Measurements from ENCODE around the gene AKT1. TPM values are rescaled to one million over a fixed set of nuclear protein-coding genes. Genes with fewer than 3 reads are reported as not detected.

Gene AKT1
- polyA plus RNA-seq, 3 donors from 2014 or later, result 14.8 to 23.3 (median 21.3) TPM

DNA sequence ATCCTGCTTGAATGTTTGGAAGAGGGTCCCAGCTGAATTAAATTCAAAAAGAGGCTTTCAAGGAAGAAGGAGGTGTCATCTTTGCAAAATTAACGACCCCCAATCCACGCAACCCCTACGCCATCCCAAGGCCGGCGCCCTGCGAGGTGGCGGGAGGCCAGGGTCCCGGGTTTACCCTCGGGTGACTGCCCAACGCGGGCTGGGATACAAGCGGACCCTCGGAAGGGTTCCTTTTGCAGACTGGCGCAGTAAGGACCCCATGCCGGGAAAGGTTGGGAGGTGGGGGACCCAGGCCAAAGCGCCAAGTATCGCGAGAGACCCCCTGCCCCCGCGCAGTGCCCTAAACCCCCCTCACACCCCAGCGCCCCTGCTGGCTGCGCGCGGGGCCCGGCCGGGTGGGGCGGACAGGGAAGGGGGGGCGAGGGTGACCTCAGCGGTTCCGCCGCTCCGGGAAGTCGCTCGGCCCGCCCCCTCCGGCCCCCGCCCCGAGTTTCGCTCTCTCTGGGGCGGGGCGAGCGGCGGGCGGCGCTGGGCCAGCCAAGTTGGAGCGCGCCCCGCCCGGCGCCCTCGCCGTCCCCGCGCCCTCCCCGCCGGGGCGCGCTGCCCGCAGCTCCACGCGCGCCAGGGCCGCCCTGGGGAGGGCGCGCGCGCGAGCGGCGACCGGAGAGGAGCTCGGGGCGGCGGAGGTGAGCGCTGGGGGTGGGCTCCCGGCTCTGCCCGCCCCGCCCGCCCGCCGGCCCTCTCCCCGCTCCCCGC lies 4.6 kb upstream of the AKT1 start:
- peak overlapping the region; percentile 64 to 88 (median 76) for H3K27ac Mint-ChIP-seq
- peak overlapping the region; percentile 66 to 77 (median 70) for H3K4me3 Mint-ChIP-seq
- no peaks in the 10 kb centered on the region for H3K9me3 Mint-ChIP-seq
- peaks cover 2 to 8% (median 4%) of the 10 kb centered on the region in 3 donors for H3K27me3 Mint-ChIP-seq (ENCODE audit: low read depth in 3 of 3)
- no peaks in the 10 kb centered on the region for H3K36me3 Mint-ChIP-seq
- peak; percentile 80 to 85 (median 84) for DNase-seq
- peaks cover 12 to 20% of the 10 kb centered on the region in 2 donors for H3K4me1 Mint-ChIP-seq

DNA sequence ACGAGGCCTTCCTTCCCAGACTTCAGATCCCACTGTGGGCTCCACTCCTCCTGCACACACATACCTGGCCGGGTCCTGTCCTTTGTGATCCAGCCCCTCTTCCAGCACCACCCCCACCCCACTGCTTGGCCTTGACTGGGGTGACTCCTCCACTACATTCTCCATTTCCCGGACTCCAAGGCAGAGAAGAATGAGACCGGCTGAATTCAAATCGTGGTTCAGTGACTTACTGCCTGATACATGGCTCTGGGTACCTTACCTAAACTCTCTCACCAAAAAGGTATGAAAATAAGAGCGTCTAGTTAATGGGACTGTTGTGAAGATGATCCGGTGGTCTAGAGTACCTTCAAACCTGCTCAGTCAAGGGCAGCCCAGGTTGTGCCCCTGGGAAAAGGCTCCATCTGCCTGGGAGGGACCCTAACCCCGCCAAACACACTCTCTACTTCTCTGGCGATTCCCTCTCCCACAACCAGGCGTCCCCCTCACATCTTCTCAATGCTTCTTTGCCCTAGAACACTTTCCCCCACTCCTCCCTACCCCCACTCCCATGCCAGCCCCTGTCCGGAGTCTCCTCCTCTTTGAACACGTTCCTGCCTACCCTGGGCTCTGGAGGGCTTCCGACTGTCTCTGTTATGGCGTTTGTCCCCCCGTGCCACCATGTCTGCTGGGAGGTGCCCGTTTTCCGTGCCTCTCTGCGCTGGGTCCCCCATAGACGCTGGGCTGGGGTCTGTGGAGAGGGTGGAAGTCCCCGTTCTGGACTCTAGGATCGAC lies 3.9 kb upstream of the AKT1 start:
- peaks cover 15 to 24% of the 10 kb centered on the region in 2 donors for H3K4me1 Mint-ChIP-seq
- peak overlapping the region; percentile 64 to 88 (median 76) for H3K27ac Mint-ChIP-seq
- DNase-seq, result peak in 1 of 3 donors; percentile 17
- H3K4me3 Mint-ChIP-seq, result peak overlapping the region; percentile 66 to 77 (median 70)
- no peaks in the 10 kb centered on the region for H3K36me3 Mint-ChIP-seq
- peaks cover 2 to 11% (median 4%) of the 10 kb centered on the region in 3 donors for H3K27me3 Mint-ChIP-seq (ENCODE audit: low read depth in 3 of 3)
- H3K9me3 Mint-ChIP-seq, result no peaks in the 10 kb centered on the region

DNA sequence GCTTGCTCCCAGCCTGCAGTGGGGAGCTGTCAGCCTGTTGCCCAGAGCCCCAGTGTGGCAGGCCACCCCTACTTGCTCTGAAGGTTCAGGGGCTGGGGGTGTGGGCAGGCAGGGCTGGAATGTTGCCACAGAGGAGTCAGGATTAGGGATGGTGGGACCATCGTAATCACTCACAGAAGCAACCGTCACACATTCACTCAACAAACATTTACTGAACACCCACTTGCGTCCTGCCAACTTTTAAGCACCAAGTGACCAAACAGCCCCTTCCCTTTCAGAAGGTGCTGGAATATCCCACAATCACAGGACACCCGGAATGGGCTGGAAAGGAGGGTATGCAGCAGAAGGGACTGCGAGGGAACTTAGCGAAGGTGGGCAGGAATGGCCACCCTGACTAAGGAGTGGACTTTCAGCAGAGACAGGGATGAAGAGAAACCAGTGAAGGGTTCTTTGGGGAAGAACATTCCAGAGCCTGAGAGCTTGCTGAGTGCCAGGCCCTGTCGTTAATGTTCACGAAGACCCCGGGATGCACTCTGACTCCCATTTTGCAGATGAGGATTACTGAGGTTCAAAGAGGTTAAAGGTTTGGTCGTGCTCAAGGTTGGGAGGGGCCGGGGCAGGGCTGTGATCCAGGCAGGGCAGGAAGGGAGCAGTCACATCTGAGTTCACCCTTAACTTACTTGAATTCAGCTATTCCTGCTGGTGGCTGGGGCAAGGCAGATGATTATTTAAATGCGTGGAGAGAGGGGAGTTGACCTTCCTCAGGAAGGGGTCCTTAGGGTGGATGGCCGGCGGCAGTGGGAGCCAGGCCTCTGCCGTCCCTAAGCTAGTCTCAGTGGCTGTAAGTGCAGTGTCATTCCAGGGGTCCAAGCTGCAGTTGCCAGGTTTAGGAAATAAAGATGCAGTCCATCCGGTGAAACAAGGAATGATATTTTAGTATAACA lies 3.0 kb upstream of the AKT1 start:
- peak overlapping the region; percentile 66 to 77 (median 70) for H3K4me3 Mint-ChIP-seq
- peaks cover 24 to 33% of the 10 kb centered on the region in 2 donors for H3K4me1 Mint-ChIP-seq
- H3K36me3 Mint-ChIP-seq, result no peaks in the 10 kb centered on the region
- no peak for DNase-seq
- peak overlapping the region; percentile 64 to 88 (median 76) for H3K27ac Mint-ChIP-seq
- H3K9me3 Mint-ChIP-seq, result no peaks in the 10 kb centered on the region
- peaks cover 2 to 11% (median 4%) of the 10 kb centered on the region in 3 donors for H3K27me3 Mint-ChIP-seq (ENCODE audit: low read depth in 3 of 3)

DNA sequence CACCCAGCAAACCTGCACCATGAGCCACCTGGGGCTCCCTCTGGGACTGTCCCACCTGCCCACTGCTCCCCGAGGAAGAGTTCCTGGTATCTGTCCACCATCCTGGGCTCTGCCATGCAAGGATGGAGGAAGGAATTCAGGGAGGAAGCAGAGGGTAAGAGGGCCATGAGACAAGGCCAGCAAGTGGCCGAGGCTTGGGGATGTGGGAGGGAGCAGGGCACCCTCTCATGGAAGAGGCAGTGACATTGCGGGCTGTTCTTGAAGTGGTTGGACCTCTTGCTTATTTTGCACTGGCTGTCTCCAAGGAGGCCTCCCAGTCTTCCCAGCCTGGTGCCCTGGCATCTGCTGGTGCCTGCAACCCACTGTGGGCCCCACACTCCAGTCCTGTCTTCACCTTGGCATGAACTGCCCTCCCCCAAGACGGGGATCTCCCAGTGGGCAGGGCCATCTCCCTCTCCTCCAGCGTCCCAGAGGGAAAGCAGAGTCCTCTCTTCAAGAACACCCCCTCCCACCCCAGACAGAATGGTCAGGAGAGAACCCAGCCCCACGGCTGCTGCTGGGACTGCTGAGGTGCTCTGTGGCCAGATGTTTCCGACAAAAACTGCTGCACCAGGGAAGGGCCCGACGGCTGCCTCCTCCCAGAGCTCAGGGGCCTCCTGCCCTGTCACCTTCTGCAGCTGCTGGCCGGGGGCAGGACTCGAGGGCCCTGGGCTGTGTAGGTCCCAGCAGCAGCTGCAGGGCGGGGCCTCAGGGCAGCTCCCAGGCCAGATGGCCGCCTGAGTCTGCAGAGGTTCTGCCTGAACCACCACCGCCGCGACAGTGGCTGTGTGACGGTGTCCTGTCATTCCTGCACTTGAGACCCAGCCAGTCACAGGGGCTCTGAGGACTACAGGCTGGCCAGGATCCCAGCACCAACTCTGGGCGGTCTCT lies 1.8 kb upstream of the AKT1 start:
- peak overlapping the region in 3 of 5 donors; percentile 61 to 81 (median 79) for H3K4me3 Mint-ChIP-seq
- no peak for DNase-seq
- peak overlapping the region in 2 of 6 donors; percentile 34 to 73 for H3K27ac Mint-ChIP-seq
- no peaks in the 10 kb centered on the region for H3K36me3 Mint-ChIP-seq
- peaks cover 2 to 12% (median 4%) of the 10 kb centered on the region in 3 donors for H3K27me3 Mint-ChIP-seq (ENCODE audit: low read depth in 3 of 3)
- no peaks in the 10 kb centered on the region for H3K9me3 Mint-ChIP-seq
- H3K4me1 Mint-ChIP-seq, result peaks cover 35 to 39% of the 10 kb centered on the region in 2 donors

DNA sequence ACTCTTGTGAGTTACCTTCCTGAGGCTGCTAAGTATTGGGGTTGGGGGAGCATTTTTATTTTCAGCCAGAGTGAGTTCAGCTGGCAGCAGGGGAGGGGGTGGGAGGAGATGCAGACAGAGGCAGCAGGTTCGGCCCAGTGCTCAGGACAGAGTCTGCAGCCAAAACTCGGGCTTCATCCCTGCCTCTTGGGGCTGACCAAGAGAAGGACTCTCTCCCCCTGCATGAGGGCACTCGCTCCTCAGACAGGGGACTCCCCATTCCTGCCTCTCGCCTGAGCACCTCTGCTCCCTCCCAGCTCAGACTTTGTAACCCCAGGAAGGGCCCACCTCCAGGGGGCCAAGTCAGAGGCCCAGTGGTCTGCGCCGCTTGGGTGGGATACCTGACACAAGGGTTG lies 1.1 kb upstream of the AKT1 start:
- Mint-ChIP-seq H3K27me3 (ENCODE audit: low read depth in 3 of 3) (peaks cover 2 to 13% (median 4%) of the 10 kb centered on the region in 3 donors), H3K36me3 (no peaks in the 10 kb centered on the region), H3K4me1 (peaks cover 36 to 37% of the 10 kb centered on the region in 2 donors), H3K4me3 (peak overlapping the region; percentile 65 to 81 (median 75)), H3K9me3 (no peaks in the 10 kb centered on the region), H3K27ac (peak overlapping the region in 5 of 6 donors; percentile 64 to 89 (median 74))
- no peak for DNase-seq

DNA sequence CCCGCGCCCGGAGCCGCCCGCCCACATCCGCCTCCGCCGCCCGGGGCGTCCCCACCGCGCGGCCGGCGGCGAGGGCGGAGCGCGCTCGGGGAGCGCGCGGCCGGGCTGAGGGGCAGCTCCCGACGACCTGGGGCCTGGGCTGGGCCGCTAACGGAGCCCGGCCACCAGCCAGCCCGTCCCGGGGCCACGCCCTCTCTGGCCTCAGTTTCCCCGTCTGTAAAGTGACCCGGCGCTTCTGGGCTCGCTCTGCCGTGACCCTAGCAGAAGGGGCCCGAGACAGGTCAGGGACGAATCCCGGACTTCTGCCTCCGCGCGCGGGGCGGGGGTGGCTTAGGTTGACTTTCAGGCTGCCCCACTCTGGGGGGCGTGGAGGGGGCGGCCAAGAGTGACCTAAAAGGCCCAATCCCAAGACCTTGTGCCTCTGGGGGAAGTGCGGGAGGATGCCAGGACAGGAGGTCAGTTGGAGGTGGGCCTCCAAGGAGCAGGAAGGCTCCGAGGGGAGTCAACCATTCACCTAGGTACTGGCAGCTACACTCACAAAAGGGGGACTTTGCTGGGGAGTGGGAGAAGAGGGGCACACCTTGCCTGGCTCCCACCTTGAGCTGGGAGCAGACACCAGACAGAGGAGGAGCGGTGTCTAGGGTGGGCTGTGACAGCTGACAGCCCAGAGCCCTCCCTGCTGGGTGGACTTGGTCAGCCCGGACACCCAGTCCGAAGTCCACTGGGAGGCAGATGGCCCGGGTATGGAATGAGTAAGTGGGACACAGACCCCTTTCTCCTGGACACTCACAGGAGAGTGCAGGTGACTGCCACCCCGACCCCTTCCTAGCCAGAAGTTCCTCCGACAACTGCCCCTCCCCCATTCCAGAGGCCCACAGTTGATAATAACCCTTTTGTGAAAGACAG lies 486 bp upstream of the AKT1 start:
- DNase-seq, result peak; percentile 47 to 57 (median 52)
- H3K27ac Mint-ChIP-seq, result peak overlapping the region; percentile 64 to 89 (median 78)
- peaks cover 2 to 11% (median 4%) of the 10 kb centered on the region in 3 donors for H3K27me3 Mint-ChIP-seq (ENCODE audit: low read depth in 3 of 3)
- H3K9me3 Mint-ChIP-seq, result no peaks in the 10 kb centered on the region
- H3K36me3 Mint-ChIP-seq, result no peaks in the 10 kb centered on the region
- H3K4me3 Mint-ChIP-seq, result peak overlapping the region; percentile 65 to 81 (median 75)
- peaks cover 39 to 40% of the 10 kb centered on the region in 2 donors for H3K4me1 Mint-ChIP-seq

DNA sequence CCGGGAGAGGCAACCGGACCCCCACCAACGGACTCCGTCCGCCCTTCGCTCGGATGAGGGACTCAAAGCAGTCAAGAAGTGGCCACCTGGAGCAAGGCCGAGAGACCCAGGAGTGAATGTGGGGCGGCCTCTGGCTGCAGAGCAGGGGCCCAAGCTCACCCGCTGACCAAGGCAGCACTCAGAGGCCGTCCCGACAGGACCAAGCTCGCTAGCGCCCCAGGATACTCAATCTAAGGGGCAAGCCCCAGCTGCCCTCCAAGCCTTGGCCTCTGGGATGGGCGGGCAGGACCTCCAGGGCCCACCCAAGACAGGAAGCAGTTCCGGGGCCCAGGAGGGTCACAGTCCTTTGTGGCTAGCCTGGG lies 936 bp downstream of the AKT1 start:
- Mint-ChIP-seq H3K36me3 (no peaks in the 10 kb centered on the region), H3K27me3 (ENCODE audit: low read depth in 3 of 3) (peaks cover 2 to 10% (median 4%) of the 10 kb centered on the region in 3 donors), H3K4me3 (peak overlapping the region; percentile 85 to 91 (median 90)), H3K27ac (peak overlapping the region; percentile 64 to 92 (median 84)), H3K4me1 (peaks cover 36 to 40% of the 10 kb centered on the region in 2 donors), H3K9me3 (no peaks in the 10 kb centered on the region)
- no peak for DNase-seq

DNA sequence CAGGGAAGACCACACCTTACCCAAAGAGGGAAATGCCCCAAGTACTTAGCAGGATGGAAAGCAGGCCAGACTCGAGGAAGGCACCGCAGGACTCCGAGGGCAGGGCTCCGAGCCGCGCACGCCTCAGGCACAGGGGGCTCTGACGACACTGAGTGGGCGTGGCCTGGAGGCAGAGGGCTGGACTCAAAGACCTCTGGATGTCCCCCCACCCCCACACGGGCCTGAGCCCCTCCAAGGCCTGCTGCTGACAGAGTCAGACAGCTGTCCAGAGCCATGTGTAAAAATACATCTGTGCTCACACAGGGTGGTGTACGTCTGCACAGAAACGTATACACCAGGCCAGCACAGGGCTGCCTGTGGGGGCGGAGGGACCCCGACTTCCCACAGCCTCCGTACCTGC lies 1.4 kb downstream of the AKT1 start:
- DNase-seq, result peak in 1 of 3 donors; percentile 30
- no peaks in the 10 kb centered on the region for H3K9me3 Mint-ChIP-seq

DNA sequence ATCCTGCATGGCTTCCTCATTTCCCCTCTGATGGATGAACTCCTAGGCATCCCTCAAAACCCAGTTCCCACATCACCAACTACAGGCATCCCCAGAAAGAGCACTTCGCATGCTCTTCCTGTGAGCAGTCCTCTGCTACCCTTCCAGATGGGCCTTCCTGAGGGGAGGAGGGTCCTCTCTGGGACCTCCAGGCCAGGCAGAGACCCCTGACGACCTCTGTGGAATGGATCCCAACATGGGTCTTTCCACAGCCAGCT lies 1.9 kb downstream of the AKT1 start:
- no peak for DNase-seq
- peak overlapping the region; percentile 58 to 91 (median 90) for H3K4me3 Mint-ChIP-seq
- peak overlapping the region in 5 of 6 donors; percentile 32 to 92 (median 77) for H3K27ac Mint-ChIP-seq
- peaks cover 28 to 41% of the 10 kb centered on the region in 2 donors for H3K4me1 Mint-ChIP-seq
- H3K27me3 Mint-ChIP-seq (ENCODE audit: low read depth in 3 of 3), result peaks cover 0 to 10% (median 3%) of the 10 kb centered on the region in 3 donors
- no peaks in the 10 kb centered on the region for H3K9me3 Mint-ChIP-seq
- H3K36me3 Mint-ChIP-seq, result no peaks in the 10 kb centered on the region

More for the DNA sequence above, 1.4 kb downstream of the AKT1 start:
- peak overlapping the region; percentile 85 to 91 (median 90) for H3K4me3 Mint-ChIP-seq
- H3K36me3 Mint-ChIP-seq, result no peaks in the 10 kb centered on the region
- H3K27me3 Mint-ChIP-seq (ENCODE audit: low read depth in 3 of 3), result peaks cover under 1 to 10% (median 4%) of the 10 kb centered on the region in 3 donors
- peaks cover 31 to 41% of the 10 kb centered on the region in 2 donors for H3K4me1 Mint-ChIP-seq
- peak overlapping the region; percentile 64 to 92 (median 84) for H3K27ac Mint-ChIP-seq

DNA sequence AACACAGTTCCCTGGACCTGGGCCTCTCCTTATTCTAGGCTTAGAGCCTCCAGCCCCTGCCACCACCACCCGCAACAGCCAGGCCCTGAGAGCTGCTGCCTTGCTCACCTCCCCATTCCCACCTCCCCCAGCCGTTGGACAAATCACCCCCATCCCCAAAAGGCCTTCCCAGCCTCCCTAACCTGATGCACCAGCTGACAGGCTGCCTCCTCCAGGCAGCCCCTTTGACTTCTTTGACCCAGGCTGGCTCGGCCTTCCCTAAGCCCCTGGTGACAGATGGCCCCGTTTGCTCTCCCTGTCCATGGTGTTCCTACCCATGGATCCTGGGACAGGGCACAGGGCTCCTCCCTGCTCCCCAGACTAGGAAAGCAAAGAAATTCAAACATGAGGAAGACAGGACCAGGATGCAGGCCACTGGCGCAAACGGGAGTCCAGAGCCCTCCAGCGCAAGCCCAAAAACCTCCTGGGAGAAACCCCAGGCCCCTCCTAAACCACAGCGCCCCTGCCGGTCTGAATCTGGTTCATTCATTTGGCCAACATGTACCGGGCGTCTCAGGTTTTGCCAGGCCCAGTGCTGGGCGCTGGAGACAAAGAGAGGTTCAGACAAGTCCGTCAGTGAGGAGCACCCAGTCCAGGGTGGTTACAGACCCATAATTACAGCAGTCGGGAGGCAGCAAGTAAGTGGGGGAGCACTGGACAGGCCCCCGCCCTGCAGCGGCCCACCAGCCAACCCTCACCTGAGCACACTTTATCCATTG lies 2.4 kb downstream of the AKT1 start:
- Mint-ChIP-seq H3K36me3 (no peaks in the 10 kb centered on the region), H3K27me3 (ENCODE audit: low read depth in 3 of 3) (peaks cover 0 to 10% (median 0%) of the 10 kb centered on the region in 3 donors), H3K4me3 (peak overlapping the region; percentile 58 to 91 (median 90)), H3K27ac (peak overlapping the region in 5 of 6 donors; percentile 32 to 82 (median 68)), H3K9me3 (no peaks in the 10 kb centered on the region), H3K4me1 (peaks cover 28 to 43% of the 10 kb centered on the region in 2 donors)
- DNase-seq, result no peak

Measured in immature natural killer cell (primary cell).